Neural cell (in vitro differentiated cells): ENCODE data around the gene RSPH1. TPM values are rescaled to one million over a fixed set of nuclear protein-coding genes. Genes with fewer than 3 reads are reported as not detected.

Experiments
- H2AFZ ChIP-seq: fragments of 200-600, 300-800 bp; sonication (generic), shearing (Covaris generic); 2 replicates; pipeline ENCODE4 v1.6.0; 2014; ENCODE audit warnings: low read depth, mild to moderate bottlenecking, antibody characterized with exemption, low read length, moderate library complexity
- H3F3A ChIP-seq: fragments of 200-600 bp; shearing (Covaris generic); 2 replicates; pipeline ENCODE4 v1.6.1; 2016; ENCODE audit warnings: mild to moderate bottlenecking, moderate library complexity, mixed read lengths, antibody characterized with exemption, low read length; ENCODE audit not compliant: insufficient read depth, poor library complexity, severe bottlenecking
- H3K27ac ChIP-seq: fragments of 200-600, 300-800 bp; sonication (generic), shearing (Covaris generic); 2 replicates; pipeline ENCODE4 v1.5.1; 2014; ENCODE audit warnings: mild to moderate bottlenecking, low read length, moderate library complexity
- H3K27me3 ChIP-seq: fragments of 300-800, 200-600 bp; sonication (generic), shearing (Covaris generic); 2 replicates; pipeline ENCODE4 v1.6.0; 2014; ENCODE audit warnings: mild to moderate bottlenecking, low read depth, low read length, moderate library complexity; ENCODE audit not compliant: insufficient read depth
- H3K36me3 ChIP-seq: fragments of 300-800, 200-600 bp; sonication (generic), shearing (Covaris generic); 2 replicates; pipeline ENCODE4 v1.5.1; 2014; ENCODE audit warnings: mild to moderate bottlenecking, antibody characterized with exemption, low read length, moderate library complexity; ENCODE audit not compliant: insufficient read depth
- H3K4me2 ChIP-seq: fragments of 300-800, 200-600 bp; sonication (generic), shearing (Covaris generic); 2 replicates; pipeline ENCODE4 v1.6.0; 2014; ENCODE audit warnings: mild to moderate bottlenecking, low read length
- H3K4me3 ChIP-seq: fragments of 300-800, 200-600 bp; sonication (generic), shearing (Covaris generic); 2 replicates; pipeline ENCODE4 v1.5.1; 2014; ENCODE audit warnings: mild to moderate bottlenecking, low read length, moderate library complexity
- H3K79me2 ChIP-seq: fragments of 200-600 bp; shearing (Covaris generic); replicated peaks from 2 replicates; pipeline ENCODE4 v1.6.0; 2014; ENCODE audit warnings: mild to moderate bottlenecking, low read length, moderate library complexity; ENCODE audit not compliant: insufficient read depth
- H3K9ac ChIP-seq: fragments of 300-800, 200-600 bp; sonication (generic), shearing (Covaris generic); 2 replicates; pipeline ENCODE4 v1.6.1; 2016; ENCODE audit warnings: mild to moderate bottlenecking, low read length, mixed read lengths
- H3K9me2 ChIP-seq: fragments of 200-600 bp; shearing (Covaris generic); 2 replicates; pipeline ENCODE4 v1.6.1; 2016; ENCODE audit warnings: mild to moderate bottlenecking, low read length, mixed read lengths; ENCODE audit not compliant: insufficient read depth
- H3K9me3 ChIP-seq: fragments of 200-600, 300-800 bp; sonication (generic), shearing (Covaris generic); 2 replicates; pipeline ENCODE4 v1.6.1; 2016; ENCODE audit warnings: mild to moderate bottlenecking, mixed run types, low read length, moderate library complexity, mixed read lengths
- H4K20me1 ChIP-seq: fragments of 200-600 bp; shearing (Covaris generic); 2 replicates; pipeline ENCODE4 v1.6.1; 2016; ENCODE audit warnings: mild to moderate bottlenecking, mixed run types; ENCODE audit not compliant: insufficient read depth
- EP300 ChIP-seq: fragments of 450-650 bp; conservative IDR thresholded peaks from 2 replicates; pipeline ENCODE4 v1.6.1; 2014; ENCODE audit warnings: antibody characterized with exemption, mild to moderate bottlenecking, moderate library complexity; ENCODE audit not compliant: poor library complexity, severe bottlenecking
- EZH2 ChIP-seq: fragments of 200-600, 300-800 bp; shearing (Covaris generic), sonication (generic); IDR thresholded peaks from 2 replicates; pipeline ENCODE4 v1.6.1; 2014; ENCODE audit warnings: antibody characterized with exemption, low read length, borderline replicate concordance, mild to moderate bottlenecking; ENCODE audit not compliant: insufficient read depth, poor library complexity, severe bottlenecking
- MXI1 ChIP-seq: fragments of 450-650 bp; conservative IDR thresholded peaks from 2 replicates; pipeline ENCODE4 v1.6.1; 2014; ENCODE audit warnings: antibody characterized with exemption, mild to moderate bottlenecking; ENCODE audit not compliant: poor library complexity, severe bottlenecking
- POLR2AphosphoS5 ChIP-seq: IDR thresholded peaks from 2 replicates; pipeline ENCODE4 v1.6.1; 2012
- RAD21 ChIP-seq: fragments of 450-650 bp; conservative IDR thresholded peaks from 2 replicates; pipeline ENCODE4 v1.6.1; 2014; ENCODE audit warnings: antibody characterized with exemption, mild to moderate bottlenecking, moderate library complexity
- SMC3 ChIP-seq: fragments of 450-650 bp; conservative IDR thresholded peaks from 2 replicates; pipeline ENCODE4 v1.6.1; 2014; ENCODE audit warnings: antibody characterized with exemption, mild to moderate bottlenecking, moderate library complexity; ENCODE audit not compliant: poor library complexity
- TAF1 ChIP-seq: IDR thresholded peaks from 2 replicates; pipeline ENCODE4 v1.6.1; 2012; ENCODE audit warnings: low read depth
- polyA plus RNA-seq: library from polyadenylated mRNA; depleted of rRNA; stranded (reverse); fragments of >200 nt; gene quantifications from 2 replicates; pipeline ENCODE4 v1.2.3, GENCODE V29; 2014
- TF ChIP-seq, protein P1 (sequence below): fragments of 450-650 bp; IDR thresholded peaks from 2 replicates; pipeline ENCODE4 v1.5.1; 2014; ENCODE audit warnings: antibody characterized with exemption, mild to moderate bottlenecking, moderate library complexity; ENCODE audit not compliant: poor library complexity, severe bottlenecking
- TF ChIP-seq, protein P2 (sequence below): IDR thresholded peaks from 2 replicates; pipeline ENCODE4 v1.6.1; 2012; ENCODE audit warnings: borderline replicate concordance

Gene RSPH1
- polyA plus RNA-seq, 1 donor from 2014 or later, result 1.3 TPM

DNA sequence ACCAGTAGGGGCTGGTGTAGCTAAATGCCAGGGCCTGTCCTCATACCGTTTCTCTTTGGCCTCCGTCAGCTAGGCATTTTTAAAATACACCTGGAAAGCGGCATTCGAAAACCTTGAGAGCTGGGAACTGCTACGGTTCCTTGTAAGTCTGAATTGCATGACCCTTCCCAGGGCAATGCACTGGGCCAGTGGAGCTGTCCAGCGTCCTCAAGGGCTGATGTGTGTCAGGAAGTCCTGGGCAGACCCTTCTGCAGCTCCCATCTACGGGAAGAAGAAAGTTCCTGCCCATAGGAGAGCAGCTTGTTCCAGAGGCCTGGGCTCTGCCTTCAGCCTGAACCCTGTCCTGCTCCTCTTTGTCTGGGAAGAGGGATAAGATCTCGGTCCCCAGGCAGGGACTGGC lies 58.2 kb downstream of the RSPH1 start:
- Histone ChIP-seq H3K27ac (no peak overlapping the region), H2AFZ (no peak overlapping the region), H3K36me3 (no peaks in the 10 kb centered on the region), H3K9ac (no peak overlapping the region), H4K20me1 (no peaks in the 10 kb centered on the region), H3K4me2 (no peak overlapping the region), H3K4me3 (no peak overlapping the region), H3K9me2 (no peaks in the 10 kb centered on the region), H3K27me3 (no peaks in the 10 kb centered on the region), H3K79me2 (no peaks in the 10 kb centered on the region), H3F3A (no peaks in the 10 kb centered on the region), H3K9me3 (peaks cover 4% of the 10 kb centered on the region)
- TF ChIP-seq TAF1 (no peak), EZH2 (no peak), MXI1 (no peak), POLR2AphosphoS5 (no peak), EP300 (no peak), SMC3 (no peak), RAD21 (no peak)
- TF ChIP-seq, protein P1, sequence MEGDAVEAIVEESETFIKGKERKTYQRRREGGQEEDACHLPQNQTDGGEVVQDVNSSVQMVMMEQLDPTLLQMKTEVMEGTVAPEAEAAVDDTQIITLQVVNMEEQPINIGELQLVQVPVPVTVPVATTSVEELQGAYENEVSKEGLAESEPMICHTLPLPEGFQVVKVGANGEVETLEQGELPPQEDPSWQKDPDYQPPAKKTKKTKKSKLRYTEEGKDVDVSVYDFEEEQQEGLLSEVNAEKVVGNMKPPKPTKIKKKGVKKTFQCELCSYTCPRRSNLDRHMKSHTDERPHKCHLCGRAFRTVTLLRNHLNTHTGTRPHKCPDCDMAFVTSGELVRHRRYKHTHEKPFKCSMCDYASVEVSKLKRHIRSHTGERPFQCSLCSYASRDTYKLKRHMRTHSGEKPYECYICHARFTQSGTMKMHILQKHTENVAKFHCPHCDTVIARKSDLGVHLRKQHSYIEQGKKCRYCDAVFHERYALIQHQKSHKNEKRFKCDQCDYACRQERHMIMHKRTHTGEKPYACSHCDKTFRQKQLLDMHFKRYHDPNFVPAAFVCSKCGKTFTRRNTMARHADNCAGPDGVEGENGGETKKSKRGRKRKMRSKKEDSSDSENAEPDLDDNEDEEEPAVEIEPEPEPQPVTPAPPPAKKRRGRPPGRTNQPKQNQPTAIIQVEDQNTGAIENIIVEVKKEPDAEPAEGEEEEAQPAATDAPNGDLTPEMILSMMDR, result no peak
- TF ChIP-seq, protein P2, sequence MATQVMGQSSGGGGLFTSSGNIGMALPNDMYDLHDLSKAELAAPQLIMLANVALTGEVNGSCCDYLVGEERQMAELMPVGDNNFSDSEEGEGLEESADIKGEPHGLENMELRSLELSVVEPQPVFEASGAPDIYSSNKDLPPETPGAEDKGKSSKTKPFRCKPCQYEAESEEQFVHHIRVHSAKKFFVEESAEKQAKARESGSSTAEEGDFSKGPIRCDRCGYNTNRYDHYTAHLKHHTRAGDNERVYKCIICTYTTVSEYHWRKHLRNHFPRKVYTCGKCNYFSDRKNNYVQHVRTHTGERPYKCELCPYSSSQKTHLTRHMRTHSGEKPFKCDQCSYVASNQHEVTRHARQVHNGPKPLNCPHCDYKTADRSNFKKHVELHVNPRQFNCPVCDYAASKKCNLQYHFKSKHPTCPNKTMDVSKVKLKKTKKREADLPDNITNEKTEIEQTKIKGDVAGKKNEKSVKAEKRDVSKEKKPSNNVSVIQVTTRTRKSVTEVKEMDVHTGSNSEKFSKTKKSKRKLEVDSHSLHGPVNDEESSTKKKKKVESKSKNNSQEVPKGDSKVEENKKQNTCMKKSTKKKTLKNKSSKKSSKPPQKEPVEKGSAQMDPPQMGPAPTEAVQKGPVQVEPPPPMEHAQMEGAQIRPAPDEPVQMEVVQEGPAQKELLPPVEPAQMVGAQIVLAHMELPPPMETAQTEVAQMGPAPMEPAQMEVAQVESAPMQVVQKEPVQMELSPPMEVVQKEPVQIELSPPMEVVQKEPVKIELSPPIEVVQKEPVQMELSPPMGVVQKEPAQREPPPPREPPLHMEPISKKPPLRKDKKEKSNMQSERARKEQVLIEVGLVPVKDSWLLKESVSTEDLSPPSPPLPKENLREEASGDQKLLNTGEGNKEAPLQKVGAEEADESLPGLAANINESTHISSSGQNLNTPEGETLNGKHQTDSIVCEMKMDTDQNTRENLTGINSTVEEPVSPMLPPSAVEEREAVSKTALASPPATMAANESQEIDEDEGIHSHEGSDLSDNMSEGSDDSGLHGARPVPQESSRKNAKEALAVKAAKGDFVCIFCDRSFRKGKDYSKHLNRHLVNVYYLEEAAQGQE, result no peak

DNA sequence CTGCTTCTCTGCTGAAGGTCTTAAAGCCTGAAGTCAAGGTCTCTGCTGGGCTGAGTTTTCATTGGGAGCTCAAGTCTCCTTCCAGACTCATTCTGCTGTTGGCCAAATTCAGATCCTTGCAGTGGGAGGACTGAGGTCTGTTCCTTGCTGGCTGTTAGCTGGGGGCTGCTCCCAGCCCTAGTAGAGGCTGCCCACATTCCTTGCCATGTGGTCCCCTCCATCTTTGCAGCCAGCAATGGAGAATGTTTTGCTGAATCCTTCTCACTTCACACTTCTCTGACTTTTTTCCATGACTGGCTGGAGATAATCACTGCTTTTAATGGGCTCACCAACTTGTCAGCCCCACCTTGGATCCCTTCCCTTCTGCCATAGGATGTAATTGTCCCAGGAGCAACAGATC lies 59.1 kb downstream of the RSPH1 start:
- Histone ChIP-seq H3K27me3 (no peaks in the 10 kb centered on the region), H3K36me3 (no peaks in the 10 kb centered on the region), H3K79me2 (no peaks in the 10 kb centered on the region), H3K4me3 (no peak overlapping the region), H4K20me1 (no peaks in the 10 kb centered on the region), H3K9me2 (no peaks in the 10 kb centered on the region), H3K4me2 (no peak overlapping the region), H2AFZ (no peak overlapping the region), H3K9me3 (peaks cover 11% of the 10 kb centered on the region), H3F3A (no peaks in the 10 kb centered on the region), H3K27ac (no peak overlapping the region), H3K9ac (no peak overlapping the region)
- TF ChIP-seq TAF1 (no peak), MXI1 (no peak), EP300 (no peak), POLR2AphosphoS5 (no peak), RAD21 (no peak), SMC3 (no peak)

DNA sequence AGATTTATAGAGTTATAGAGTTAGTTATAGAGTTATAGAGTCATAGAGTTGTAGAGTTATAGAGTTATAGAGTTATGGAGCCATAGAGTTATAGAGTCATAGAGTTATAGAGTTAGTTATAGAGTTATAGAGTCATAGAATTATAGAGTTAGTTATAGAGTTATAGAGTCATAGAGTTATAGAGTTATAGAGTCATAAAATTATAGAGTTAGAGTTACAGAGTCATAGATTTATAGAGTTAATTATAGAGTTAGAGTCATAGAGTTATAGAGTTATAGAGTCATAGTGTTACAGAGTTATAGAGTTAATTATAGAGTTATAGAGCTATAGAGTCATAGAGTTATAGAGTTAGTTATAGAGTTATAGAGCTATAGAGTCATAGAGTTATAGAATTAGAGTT lies 60.2 kb downstream of the RSPH1 start:
- H3K4me2 ChIP-seq, result no peak overlapping the region
- H3K4me3 ChIP-seq, result no peak overlapping the region
- peaks cover 12% of the 10 kb centered on the region for H3K9me3 ChIP-seq
- no peaks in the 10 kb centered on the region for H4K20me1 ChIP-seq
- no peaks in the 10 kb centered on the region for H3K79me2 ChIP-seq
- no peaks in the 10 kb centered on the region for H3K36me3 ChIP-seq
- no peaks in the 10 kb centered on the region for H3F3A ChIP-seq
- H3K27me3 ChIP-seq, result no peaks in the 10 kb centered on the region
- TF ChIP-seq EP300 (no peak), MXI1 (no peak), EZH2 (no peak), POLR2AphosphoS5 (no peak), TAF1 (no peak), SMC3 (no peak), RAD21 (no peak)
- TF ChIP-seq, protein P1, result no peak
- TF ChIP-seq, protein P2, result no peak
- H3K27ac ChIP-seq, result no peak overlapping the region
- H2AFZ ChIP-seq, result no peak overlapping the region
- no peaks in the 10 kb centered on the region for H3K9me2 ChIP-seq
- no peak overlapping the region for H3K9ac ChIP-seq
